Dermis microvascular lymphatic vessel endothelial cell (primary cell): ENCODE data around the gene RBFA. TPM values are rescaled to one million over a fixed set of nuclear protein-coding genes. Genes with fewer than 3 reads are reported as not detected.

ENCODE experiments used
- DNase-seq, 2 donors: peaks; one replicate each; pipeline versions ENCODE4 v3.0.0 to v3.0.0-alpha.2; 2010; ENCODE audit warnings: low read depth in 2 of 2
- total RNA-seq: library from RNA; depleted of rRNA; stranded (reverse); fragments of >200 nt; gene quantifications from 2 replicates; pipeline ENCODE4 v1.2.1, GENCODE V29; 2014

RBFA gene
- total RNA-seq, 1 donor from 2014 or later = 34.0 TPM

DNA sequence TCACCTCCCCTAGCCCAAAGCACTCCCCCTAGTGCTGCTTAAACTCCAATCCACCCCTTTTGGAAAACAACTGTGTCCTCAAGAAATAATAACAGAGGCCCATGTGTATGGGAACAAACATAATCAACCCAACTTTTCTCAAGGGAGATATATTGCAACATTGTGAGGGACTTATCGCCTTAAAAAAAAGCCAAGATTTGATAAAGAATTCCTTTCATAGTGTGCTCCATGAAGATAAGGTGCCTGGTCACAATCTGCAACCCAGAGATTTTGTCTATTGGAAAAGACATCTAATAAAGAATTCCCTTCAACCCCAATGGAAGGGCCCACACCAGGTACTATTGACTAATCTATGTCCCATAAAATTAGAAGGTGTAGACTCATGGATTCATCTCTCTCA is 4.5 kb upstream of the RBFA start:
- no peak for DNase-seq

DNA sequence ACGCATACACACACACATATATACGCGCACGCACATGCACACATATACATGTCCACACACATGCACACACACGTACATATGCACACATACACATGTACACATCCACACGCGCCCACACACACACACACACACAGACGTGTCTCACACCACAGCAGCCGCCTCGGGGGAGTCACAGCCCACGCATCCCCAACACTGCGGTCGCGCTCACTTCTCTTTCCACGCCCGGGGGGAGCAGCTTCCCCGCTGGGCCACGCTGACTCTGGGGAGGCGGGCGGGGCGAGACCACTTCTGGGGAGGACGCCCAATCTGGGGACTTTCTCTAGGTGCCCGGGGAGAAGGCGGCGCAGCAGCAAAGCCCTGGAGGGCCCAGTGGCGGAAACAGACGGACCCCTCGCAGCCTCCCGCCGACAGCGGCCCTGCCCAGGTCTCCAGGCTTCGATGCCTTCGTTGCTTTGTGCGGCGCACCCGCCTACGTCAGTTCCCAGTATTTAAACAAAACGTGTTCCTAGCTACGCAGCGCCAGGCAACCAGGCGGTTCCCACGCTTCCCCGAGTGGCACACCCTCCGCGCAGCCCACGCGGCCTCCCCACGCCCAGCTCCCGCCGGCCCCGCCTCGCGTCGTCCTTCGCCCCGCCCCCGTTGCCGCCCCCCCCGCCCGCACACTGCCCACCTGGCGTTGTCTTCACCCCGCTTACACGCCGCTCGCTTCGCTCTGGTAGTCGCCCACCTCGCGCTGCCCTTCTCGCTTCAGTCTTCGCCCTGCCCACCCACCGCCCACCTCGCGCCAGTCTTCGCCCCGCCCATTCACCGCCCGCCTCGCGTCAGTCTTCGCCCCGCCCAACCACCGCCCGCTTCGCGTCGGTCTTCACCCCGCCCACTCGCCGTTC is 810 bp upstream of the RBFA start:
- peak; percentile 27 to 84 for DNase-seq

DNA sequence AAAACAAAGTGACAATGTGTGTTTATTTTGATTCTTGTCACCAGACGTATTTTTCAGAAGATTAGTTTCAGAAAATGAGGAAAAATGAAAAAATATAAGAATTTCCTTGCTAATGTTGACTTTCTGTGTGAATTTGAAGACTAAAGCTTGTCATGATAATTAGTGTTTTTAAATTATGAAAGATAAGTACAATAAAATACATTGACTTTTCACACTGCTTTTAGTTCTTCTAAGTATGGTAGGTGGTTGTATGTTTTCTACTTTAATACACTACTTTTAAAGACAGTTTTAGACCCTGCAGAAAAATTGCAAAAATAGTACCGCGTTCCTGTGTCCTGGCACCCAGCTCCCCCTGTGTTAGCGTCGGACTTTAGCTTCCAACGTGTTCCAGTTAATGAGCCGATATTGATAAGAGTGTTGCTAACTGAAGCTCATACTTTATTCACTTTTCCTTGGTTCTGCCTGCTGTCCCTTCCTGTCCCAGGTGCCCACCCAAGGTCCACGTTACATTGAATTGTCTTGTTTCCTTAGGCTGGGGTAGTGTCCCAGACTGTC is 695 bp downstream of the RBFA start:
- no peak for DNase-seq

DNA sequence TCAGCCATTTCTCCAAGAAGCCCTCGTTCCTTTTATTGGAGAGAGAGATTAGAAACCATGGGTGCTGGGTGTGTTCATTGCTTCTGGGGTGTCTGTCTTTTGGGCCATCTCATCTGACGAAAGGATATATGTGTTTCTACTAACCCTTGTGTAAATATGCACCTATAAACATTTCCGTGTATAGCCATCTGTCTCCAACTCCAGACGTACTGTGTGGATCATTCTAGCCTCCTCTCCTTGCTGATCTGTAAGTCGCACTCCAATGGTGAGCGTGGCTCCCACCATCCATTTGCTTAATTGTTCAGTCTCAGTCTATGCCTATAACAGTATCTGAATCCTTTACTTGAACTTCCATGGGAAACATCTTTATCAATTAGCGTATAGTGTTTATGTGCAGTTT is 1.8 kb downstream of the RBFA start:
- DNase-seq = no peak

DNA sequence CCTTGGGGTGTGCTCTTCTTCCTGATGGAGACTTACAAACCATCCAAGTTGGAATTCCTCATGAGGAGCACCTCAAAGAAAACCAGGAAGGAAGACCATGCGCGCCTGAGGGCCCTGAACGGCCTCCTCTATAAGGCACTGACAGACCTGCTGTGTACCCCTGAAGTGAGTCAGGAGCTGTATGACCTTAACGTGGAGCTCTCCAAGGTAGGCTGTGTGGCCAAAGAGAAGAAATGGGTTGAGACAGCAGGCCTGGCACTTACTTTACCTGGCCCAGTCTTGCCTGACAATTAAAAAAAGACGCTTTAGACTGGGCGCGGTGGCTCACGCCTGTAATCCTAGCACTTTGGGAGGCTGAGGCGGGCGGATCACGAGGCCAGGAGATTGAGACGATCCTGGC is 3.1 kb downstream of the RBFA start:
- no peak for DNase-seq

DNA sequence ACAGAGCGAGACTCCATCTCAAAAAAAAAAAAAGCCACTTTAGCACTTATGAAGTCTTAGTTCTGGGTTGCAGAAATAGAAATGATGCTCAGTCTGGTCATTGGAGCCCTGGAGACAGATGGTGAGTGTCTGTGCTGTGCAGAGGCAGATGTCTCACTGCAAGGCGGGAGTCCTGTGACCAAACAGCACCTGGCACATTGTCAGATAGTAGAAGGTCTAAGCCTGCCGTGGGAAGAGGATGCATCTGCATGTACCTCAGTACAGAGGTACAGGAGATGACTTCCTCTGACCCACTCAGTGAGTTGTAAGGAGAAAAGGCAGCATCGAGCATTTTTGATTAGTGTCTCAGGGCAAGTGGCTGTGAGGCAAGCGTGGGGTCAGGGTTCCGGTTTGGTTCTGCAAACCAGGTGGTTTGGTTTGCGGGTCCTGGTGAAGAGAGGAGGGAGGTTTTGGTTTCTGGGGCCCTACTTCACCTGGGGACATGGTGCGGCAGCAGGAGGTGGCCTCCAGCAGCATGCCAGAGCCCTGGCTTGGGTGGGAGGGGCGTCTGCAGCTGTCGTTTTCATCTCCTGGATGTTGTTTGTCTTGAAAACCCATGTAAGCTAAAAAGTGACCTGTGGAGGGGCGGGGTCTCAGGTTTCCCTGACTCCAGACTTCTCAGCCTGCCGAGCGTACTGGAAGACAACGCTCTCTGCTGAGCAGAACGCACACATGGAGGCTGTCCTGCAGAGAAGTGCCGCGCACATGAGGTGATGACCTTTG is 3.8 kb downstream of the RBFA start:
- DNase-seq = no peak

DNA sequence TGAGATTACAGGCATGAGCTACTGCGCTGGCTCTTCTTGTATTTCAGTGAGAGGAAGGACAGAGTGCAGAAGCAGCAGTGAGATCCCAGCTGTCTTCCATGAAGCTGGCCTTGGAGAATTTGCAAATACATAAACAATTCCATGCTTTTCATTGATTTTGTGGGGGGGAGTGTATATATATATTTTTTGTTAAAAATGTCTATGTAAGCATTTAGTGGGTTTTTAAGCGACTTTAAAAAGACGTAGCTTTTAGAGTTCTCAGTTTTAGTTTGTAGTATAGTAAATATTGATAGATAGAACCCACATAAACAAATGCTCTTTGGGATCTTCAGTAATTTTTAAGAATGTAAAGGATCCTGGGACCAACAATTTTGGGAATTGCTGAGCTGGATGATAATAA is 6.3 kb downstream of the RBFA start:
- DNase-seq = no peak

DNA sequence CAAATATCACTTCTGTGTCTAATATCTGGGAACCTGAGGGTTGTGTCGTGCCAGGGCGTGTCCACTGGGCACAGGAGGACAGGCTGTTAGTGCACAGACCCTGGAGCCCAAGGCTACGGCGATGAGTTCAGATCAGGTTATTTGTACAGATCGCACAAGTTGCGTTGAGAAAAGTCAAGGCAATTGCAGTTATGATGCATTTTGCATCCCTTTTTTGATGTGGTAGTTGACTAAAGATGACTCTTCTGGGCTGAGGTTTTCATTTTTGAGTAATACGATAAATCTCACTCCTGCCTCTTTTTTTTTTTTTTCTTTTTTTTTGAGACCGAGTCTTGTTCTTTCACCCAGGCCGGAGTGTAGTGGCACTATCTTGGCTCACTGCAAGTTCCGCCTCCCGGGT is 7.2 kb downstream of the RBFA start:
- DNase-seq = no peak

DNA sequence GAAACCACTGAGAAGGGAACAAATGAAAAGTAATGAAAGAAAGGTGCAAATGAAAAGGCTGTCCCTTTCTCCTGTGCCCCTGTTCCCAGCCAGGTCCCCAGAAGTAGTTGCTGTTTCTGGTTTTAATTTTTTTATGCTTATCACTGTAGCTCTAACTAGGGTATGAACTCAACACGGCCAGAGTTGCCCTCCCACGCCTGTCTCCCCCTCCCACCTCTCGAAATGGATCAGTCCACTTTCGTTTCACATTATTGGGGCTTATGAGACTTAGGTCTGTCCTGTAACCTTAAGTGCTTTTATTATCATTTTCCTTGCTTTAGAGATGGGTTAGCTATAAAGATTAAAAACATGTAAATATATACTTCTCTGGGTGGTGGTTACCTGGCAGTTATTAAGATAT is 8.6 kb downstream of the RBFA start:
- DNase-seq = no peak

DNA sequence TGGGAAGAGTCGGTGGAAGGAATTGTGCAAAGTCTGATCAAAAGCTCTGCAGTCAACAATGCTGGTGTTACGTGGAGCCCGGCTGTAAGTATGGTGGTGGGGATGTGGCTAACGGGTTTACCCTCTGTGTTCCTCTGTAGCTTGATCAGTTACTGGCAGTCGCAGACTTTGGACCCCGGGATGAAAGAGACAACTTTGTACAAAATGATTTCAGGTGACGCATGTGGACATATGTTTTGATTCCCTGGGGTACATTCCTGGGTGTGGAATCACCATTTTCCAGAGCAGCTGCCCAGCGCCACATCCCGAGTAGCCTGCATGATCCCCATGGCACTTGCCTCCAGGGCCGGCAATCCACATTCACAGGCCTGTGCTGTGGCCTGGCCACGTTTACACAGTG is 9.8 kb downstream of the RBFA start:
- DNase-seq = no peak

DNA sequence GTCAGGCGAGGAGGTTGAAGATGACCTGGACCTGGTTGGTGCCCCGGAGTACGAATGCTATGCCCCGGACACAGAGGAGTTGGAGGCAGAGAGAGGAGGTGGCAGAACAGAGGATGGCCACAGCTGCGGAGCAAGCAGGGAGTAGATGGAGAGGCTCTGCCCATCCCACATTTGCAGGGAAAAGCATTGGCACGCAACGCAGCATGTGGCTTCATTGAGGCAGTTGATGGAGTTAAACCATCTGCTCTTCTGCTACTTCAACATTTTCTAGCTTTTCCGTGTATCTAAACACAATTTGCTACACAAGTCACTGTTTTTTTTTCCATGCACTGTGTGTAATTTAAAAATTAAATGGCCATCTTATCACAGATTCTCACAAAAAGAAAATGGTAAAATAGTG is 11.8 kb downstream of the RBFA start:
- DNase-seq = no peak

DNA sequence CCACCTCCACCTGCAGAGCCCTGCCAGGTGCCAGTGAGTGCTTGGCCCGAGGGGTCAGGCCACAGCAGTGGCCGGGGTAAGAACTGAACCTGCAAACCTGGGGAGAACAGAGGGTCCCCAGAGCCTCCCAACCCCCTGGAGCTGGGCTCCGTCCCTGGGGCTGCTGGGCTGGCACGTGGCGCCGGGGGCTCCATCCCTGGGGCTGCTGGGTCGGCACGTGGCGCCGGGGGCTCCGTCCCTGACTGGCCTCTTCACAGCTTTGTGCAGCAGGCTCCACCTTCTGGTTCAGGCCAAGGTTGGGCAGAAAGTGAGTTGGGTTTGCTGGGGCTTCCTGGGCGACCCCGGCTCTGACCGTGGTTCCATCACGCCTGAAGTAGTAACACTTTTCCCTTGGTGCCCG is 12.2 kb downstream of the RBFA start:
- DNase-seq = no peak

DNA sequence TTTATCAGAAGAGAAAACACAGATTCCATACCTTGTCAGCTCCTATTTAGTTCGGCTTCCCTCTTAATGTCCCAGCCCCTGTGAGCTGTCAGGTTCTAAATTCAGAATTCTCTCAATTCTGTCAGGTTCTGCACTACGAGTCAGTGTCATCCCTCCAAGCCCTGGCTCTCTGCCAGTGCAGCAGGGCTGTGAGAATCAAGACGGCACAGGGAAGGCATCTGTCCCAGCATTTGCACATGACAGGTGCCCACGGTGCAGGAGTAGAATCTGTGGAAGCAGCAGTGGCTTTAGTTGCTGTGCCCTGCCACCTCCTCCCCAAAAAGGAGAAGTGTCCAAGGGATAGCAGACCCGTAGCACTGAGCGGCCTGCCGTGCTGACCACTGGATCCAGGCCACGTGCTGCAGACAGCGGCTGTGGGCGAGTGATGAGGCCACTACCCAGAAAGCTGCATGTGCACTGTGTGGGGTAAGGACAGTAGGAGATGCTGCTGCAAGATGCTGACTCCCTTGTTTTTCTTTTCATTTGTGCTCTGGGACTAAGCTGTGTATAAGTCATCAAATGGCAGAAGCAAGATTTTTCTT is 12.8 kb downstream of the RBFA start:
- no peak for DNase-seq

DNA sequence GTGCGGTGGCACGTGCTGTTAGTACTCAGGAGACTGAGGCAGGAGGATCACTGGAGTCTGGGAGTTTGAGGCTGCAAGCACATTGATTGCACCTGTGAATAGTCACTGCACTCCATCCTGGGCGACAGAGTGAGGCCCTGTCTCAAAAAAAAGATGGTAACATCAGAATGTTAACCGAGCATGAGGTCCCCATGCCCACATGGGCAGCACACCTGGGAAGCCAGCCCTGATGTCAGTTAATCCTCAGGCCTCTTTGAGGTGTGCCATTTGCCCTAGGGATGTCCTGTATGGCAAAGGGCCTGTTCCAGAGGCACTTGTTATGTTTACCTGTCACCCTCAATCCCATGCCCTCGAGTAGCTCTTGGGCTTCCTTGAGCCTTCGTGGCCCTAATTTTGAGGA is 16.6 kb downstream of the RBFA start:
- DNase-seq = no peak

DNA sequence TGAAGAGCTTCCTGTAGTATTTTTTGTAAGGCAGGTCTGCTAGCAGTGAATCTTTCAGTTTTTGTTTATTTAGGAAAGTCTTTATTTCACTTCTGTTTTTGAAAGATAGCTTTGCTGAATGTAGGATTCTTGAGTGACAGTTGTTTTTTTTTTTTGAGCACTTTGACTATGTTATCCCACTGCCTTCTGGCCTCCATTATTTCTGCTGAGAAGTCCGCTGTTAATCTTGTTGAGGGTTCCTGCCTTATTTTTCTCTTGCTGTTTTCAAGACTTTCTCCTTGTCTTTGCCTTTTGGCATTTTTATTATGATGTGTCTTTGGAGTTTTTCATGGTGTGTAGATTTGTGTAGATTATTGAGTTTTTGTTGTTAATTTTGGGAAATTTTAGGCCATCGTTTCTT is 21.9 kb downstream of the RBFA start:
- DNase-seq = no peak

DNA sequence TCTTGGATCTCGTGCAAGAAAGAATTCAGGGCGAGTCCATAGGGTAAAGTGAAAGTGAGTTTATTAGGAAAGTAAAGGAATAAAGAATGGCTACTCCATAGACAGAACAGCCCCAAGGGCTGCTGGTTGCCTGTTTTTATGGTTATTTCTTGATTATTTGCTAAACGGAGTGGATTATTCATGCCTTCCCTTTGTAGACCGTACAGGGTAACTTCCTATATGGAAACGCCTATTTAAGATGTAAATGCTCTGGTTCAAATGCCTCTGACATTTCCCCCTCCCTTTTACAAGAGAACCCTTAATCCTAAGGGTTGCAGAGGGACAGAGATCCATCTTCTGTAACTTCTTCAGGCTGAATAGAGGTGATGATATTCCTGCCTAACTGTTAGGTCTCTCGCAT is 25.7 kb downstream of the RBFA start:
- no peak for DNase-seq

DNA sequence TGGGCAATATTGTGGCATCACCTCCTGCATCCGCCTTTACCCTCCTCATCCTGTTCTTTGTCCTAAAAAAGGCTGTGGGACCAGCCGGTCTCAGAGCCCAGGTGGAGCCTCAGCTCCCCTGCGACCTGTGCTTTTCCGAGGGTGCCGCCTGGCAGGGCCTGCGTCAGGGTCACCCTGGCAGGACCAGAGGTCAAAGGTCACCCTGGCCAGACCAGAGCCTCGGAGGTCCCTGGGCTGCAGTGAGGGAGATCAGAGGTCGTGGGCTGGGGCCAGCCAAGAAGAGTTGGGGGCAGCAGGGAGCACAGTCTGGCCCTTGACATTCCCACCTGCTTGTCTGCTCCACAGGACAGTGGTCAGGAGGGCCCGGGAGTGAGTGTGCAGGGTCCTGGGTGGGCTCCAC is 31.5 kb downstream of the RBFA start:
- DNase-seq = no peak

DNA sequence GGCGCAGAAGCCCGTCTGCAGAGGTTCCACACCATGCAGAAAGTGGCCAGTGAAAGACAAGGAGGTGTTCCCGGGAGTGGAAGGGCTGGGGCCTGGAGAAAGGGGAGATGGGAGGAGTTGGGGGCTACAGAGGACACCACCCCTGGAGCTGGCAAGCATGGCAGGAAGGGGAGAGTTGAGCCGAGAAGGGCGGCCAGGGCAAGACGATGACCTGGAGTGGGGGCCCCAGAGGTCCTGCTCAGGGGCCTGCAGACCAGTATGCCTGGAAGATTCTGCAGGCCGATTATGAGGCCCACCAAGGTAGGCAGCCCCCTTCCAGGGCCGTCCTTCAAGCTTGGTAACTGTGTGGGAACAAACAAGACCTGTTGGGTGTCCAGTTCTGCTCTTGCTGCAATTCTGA is 33.1 kb downstream of the RBFA start:
- DNase-seq = no peak

DNA sequence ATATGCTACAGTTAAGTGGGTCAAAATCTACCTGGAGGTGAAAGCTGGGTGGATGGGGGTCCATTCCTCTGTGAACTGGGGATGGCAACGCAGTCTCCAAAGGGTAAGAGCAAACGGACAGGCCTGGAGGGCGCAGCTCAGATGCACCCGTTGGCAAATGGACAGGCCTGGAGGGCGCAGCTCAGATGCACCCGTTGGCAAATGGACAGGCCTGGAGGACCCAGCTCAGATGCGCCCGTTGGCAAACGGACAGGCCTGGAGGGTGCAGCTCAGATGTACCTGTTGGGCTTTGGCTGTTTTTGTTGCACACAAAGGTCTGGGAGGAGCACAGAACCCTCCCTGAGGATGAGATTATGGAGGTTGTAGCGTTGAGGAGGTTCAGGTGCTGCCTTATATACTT is 33.7 kb downstream of the RBFA start:
- no peak for DNase-seq

DNA sequence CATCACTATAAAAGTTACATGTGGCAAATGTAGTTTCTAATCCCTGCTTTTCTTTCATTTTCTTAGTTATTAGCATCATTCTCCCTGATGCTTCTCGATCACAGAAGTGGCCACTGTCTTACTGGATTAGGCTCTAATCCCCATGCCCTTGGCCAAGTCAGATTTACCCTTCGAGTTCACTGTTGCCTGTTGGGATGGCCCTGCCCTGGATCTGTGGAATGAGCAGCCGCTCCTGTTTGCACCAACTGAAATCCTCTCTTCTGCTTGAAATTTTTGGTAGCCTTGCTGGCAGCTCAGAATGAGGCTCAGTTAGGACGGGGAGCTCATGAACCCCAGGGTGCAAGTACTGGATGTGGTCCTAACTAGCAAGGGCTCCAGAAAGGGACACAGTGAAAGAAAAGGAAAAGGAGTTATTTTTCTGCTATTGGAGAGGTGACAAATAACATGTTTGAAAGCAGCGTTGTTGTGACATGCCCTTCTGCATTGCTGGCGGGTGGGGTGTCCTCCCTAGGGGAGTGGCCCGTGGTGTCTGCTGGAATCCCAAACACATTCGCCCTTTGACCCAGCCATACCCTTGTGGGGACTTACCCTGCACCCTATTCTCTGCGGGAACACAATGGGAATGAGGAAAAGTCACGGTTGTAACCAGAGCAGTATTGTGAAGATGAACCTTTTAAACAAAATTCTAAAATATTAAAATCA is 34.5 kb downstream of the RBFA start:
- no peak for DNase-seq

DNA sequence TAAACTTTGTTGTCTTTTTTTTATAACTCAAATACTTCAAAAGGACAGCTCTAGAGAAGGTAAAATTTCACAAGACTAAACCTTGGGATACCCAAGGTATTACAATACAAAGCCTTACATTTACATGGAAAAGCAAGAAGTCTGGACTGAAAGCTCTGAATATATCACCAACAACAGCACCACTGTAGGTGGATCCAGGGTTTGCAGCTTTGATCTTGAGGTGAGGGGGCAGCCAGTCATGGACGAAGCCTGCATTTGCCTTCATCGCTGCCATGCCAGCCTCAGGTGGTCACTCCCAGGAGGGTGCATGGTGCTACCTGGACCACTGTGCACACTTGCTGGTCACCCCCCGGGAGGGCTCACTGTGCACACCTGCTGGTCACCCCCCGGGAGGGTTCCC is 36.6 kb downstream of the RBFA start:
- no peak for DNase-seq

DNA sequence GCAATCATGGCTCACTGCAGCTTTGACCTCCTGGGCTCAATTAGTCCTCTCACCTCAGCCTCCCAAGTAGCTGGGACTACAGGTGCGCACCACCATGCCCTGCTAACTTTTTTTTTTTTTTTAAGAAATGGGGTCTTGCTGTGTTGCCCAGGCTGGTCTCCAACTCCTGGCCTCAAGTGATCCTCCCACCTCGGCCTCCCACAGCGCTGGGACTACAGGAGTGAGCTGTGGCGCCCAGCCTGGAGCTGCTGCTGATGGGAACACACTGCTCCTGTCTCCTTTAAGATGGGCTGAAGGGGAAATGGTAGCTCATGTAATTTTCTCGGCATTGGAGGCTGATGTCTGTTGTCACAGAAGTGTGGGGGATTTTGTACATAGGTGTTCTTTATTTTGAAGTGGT is 39.9 kb downstream of the RBFA start:
- DNase-seq = no peak
